NT2/D1 (cell line): ENCODE results near the gene RASAL2.

Experiments used
- YY1 ChIP-seq: IDR thresholded peaks from 2 replicates; pipeline ENCODE4 v1.6.1; 2011; ENCODE audit not compliant: insufficient read length, insufficient read depth
- ZNF274 ChIP-seq: IDR thresholded peaks from 2 replicates; pipeline ENCODE4 v1.6.1; 2011; ENCODE audit warnings: mild to moderate bottlenecking, low read depth, low read length

DNA sequence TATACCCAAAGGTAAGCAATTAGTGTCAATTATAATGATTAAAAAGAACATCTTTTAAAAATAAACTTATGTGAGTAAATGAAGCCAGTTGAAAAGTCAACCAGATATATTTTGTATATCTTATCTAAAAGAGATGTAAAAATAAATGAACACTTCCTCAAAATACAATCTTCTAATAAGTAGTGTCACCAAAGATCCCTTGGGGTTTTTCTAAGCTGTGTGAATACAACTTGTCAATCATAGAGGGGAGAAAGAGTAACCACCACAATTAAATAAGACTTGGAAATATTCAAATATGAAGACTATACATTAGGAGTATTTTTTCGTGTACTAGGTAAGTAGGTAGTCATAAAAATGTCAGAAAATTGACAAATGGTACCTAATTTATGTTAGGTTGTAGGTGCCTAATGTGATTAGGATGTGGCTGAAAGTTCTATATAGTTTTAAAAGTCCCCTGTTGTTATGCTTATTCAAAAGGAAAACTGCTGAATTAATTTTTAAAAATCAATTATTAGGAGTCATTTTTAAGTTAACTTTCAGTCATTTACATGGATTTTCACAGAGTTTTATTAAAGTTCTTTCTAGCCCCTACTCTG lies 72.6 kb downstream of the RASAL2 start:
- TF ChIP-seq YY1 (no peak), ZNF274 (no peak)
